Loucy (cell line): ENCODE results near the gene NSFL1C.

Source experiments
- H2AFZ ChIP-seq: fragments of 200-600 bp; sonication (generic); 2 replicates; pipeline ENCODE4 v1.6.0; 2016; ENCODE audit warnings: antibody characterized with exemption, mild to moderate bottlenecking, low read length, moderate library complexity
- H3F3A ChIP-seq: fragments of 200-600 bp; 2 replicates; pipeline ENCODE4 v1.6.0; 2016; ENCODE audit warnings: antibody characterized with exemption, low read depth, mild to moderate bottlenecking
- H3K27me3 ChIP-seq: fragments of 200-600 bp; sonication (generic); 2 replicates; pipeline ENCODE4 v1.6.1; 2014; ENCODE audit warnings: low read length, mild to moderate bottlenecking; ENCODE audit not compliant: insufficient read depth, poor library complexity, severe bottlenecking
- H3K36me3 ChIP-seq: fragments of 200-600 bp; sonication (generic); 2 replicates; pipeline ENCODE4 v1.6.1; 2016; ENCODE audit warnings: low read length; ENCODE audit not compliant: insufficient read depth
- H3K4me1 ChIP-seq: fragments of 200-600 bp; sonication (generic); 2 replicates; pipeline ENCODE4 v1.5.1; 2014; ENCODE audit warnings: low read length, mild to moderate bottlenecking; ENCODE audit not compliant: insufficient read depth, poor library complexity, severe bottlenecking
- H3K4me2 ChIP-seq: fragments of 200-600 bp; sonication (generic); 2 replicates; pipeline ENCODE4 v1.6.0; 2014; ENCODE audit warnings: antibody characterized with exemption, low read length, low read depth, mild to moderate bottlenecking; ENCODE audit not compliant: poor library complexity, severe bottlenecking
- H3K4me3 ChIP-seq: fragments of 200-600 bp; sonication (generic); 2 replicates; pipeline ENCODE4 v1.5.1; 2014; ENCODE audit warnings: low read length, mild to moderate bottlenecking, mixed read lengths; ENCODE audit not compliant: poor library complexity, severe bottlenecking
- H3K79me2 ChIP-seq: fragments of 200-600 bp; sonication (generic); 2 replicates; pipeline ENCODE4 v1.6.1; 2014; ENCODE audit warnings: low read length; ENCODE audit not compliant: insufficient read depth
- H3K9ac ChIP-seq: fragments of 200-600 bp; sonication (generic); 2 replicates; pipeline ENCODE4 v1.6.0; 2014; ENCODE audit warnings: mild to moderate bottlenecking, low read depth, low read length, moderate library complexity; ENCODE audit not compliant: poor library complexity, severe bottlenecking
- H3K9me2 ChIP-seq: fragments of 200-600 bp; sonication (generic); replicated peaks from 2 replicates; pipeline ENCODE4 v1.6.1; 2016; ENCODE audit warnings: low read depth, low read length, mixed read lengths
- H3K9me3 ChIP-seq: fragments of 200-600 bp; sonication (generic); 2 replicates; pipeline ENCODE4 v1.6.1; 2014; ENCODE audit warnings: mild to moderate bottlenecking, antibody characterized with exemption, low read length, low read depth; ENCODE audit not compliant: insufficient read depth
- H4K20me1 ChIP-seq: fragments of 200-600 bp; sonication (generic); 2 replicates; pipeline ENCODE4 v1.6.0; 2014; ENCODE audit warnings: antibody characterized with exemption, low read length, mild to moderate bottlenecking; ENCODE audit not compliant: insufficient read depth, poor library complexity, severe bottlenecking
- EZH2phosphoT487 ChIP-seq: fragments of 200-600 bp; IDR thresholded peaks from 2 replicates; pipeline ENCODE4 v1.6.1; 2018; ENCODE audit warnings: antibody characterized with exemption, mild to moderate bottlenecking, moderate library complexity, borderline replicate concordance
- TF ChIP-seq, protein P1 (sequence below): fragments of 200-600 bp; sonication (generic); conservative IDR thresholded peaks from 2 replicates; pipeline ENCODE4 v1.5.1; 2014; ENCODE audit warnings: mild to moderate bottlenecking, antibody characterized with exemption, low read length

The NSFL1C gene

DNA sequence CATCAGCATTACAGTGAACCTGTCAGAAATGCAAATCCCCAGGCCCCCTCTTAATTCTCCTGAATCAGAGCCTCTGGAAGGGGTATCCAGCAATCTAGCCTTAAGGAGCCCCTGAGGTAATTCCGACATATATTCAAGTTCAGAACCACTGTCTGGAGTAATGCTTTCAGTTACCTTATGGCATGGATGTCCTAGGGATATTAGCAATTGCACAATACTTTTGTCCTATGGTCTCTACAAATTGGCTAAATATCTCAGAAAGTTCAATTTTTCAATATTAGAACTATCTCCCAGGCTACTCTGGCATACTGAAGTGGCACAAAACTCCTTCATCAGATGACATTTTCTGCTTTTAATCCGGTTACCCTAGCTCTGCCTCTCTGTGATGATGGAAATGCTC, 6.4 kb downstream of the NSFL1C start:
- no peak overlapping the region for H3K9ac ChIP-seq
- no peaks in the 10 kb centered on the region for H3K9me2 ChIP-seq
- no peaks in the 10 kb centered on the region for H3F3A ChIP-seq
- peaks cover 52% of the 10 kb centered on the region; the same call in 1 of the 2 replicates for H3K36me3 ChIP-seq
- H3K27me3 ChIP-seq, result no peaks in the 10 kb centered on the region
- no peaks in the 10 kb centered on the region for H3K9me3 ChIP-seq
- no peak overlapping the region for H2AFZ ChIP-seq
- no peak overlapping the region for H3K4me2 ChIP-seq
- peaks cover 27% of the 10 kb centered on the region for H4K20me1 ChIP-seq
- peaks cover 32% of the 10 kb centered on the region for H3K4me1 ChIP-seq
- H3K79me2 ChIP-seq, result peaks cover 46% of the 10 kb centered on the region
- TF ChIP-seq, protein P1, sequence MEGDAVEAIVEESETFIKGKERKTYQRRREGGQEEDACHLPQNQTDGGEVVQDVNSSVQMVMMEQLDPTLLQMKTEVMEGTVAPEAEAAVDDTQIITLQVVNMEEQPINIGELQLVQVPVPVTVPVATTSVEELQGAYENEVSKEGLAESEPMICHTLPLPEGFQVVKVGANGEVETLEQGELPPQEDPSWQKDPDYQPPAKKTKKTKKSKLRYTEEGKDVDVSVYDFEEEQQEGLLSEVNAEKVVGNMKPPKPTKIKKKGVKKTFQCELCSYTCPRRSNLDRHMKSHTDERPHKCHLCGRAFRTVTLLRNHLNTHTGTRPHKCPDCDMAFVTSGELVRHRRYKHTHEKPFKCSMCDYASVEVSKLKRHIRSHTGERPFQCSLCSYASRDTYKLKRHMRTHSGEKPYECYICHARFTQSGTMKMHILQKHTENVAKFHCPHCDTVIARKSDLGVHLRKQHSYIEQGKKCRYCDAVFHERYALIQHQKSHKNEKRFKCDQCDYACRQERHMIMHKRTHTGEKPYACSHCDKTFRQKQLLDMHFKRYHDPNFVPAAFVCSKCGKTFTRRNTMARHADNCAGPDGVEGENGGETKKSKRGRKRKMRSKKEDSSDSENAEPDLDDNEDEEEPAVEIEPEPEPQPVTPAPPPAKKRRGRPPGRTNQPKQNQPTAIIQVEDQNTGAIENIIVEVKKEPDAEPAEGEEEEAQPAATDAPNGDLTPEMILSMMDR, result no peak
- TF ChIP-seq EZH2phosphoT487, result no peak
- no peak overlapping the region for H3K4me3 ChIP-seq

DNA sequence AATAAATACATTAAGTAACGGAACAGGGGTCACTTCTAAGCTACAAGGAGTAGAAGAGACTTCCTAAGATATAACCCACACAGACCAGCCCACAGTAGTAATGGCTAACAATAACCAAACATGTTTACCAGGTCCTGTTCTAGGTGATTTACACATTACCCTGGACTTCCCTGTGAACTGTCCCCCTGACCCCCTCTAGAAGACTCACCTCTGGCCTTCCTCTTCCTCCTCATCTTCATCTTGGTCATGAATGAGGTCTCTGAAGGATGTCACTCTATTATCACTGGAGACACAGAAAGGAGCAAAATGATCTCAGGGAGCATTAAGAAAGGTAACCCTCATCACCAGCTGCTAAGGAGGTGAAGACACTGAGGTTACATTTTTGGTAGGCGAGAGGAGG, 8.7 kb downstream of the NSFL1C start:
- Histone ChIP-seq H3K79me2 (peaks cover 23% of the 10 kb centered on the region; the same call in 1 of the 2 replicates), H3K36me3 (peaks cover 75% of the 10 kb centered on the region), H3F3A (no peaks in the 10 kb centered on the region), H2AFZ (no peak overlapping the region), H3K4me2 (no peak overlapping the region), H3K4me3 (no peak overlapping the region), H4K20me1 (peaks cover 6% of the 10 kb centered on the region), H3K9ac (no peak overlapping the region), H3K9me3 (no peaks in the 10 kb centered on the region), H3K4me1 (peaks cover 9% of the 10 kb centered on the region), H3K27me3 (no peaks in the 10 kb centered on the region), H3K9me2 (no peaks in the 10 kb centered on the region)
- no peak for TF ChIP-seq EZH2phosphoT487
- TF ChIP-seq, protein P1, result no peak

DNA sequence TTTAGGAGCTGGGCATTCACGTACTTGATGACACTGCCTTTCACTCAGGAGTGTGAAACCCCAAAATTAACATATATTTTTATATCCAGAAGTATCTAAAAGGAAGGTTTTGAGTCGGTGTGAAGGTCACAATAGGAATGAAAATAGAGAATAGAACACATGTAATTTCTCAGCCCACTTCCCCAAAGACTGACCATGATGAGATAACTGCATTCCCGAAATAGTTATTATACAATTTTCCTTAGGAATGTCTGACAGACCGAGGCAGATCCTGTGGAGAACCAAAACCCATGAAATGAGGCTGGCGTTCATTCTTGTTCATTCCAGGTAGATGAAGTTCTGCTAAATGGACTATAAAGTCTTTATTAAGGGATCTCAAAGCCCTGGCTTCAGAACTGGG, 10.3 kb downstream of the NSFL1C start:
- no peak overlapping the region for H3K9ac ChIP-seq

More for the DNA sequence above, 10.3 kb downstream of the NSFL1C start:
- H3K36me3 ChIP-seq, result peaks cover 92% of the 10 kb centered on the region
- no peaks in the 10 kb centered on the region for H3K27me3 ChIP-seq
- H3K4me3 ChIP-seq, result no peak overlapping the region
- no peak overlapping the region for H3K4me2 ChIP-seq
- peaks cover 5% of the 10 kb centered on the region; the same call in 1 of the 2 replicates for H3K9me3 ChIP-seq
- TF ChIP-seq, protein P1, result no peak
- TF ChIP-seq EZH2phosphoT487, result no peak
- H3K79me2 ChIP-seq, result peaks cover 8% of the 10 kb centered on the region; the same call in 1 of the 2 replicates
- no peaks in the 10 kb centered on the region for H3F3A ChIP-seq
- no peaks in the 10 kb centered on the region for H3K9me2 ChIP-seq
- H4K20me1 ChIP-seq, result no peaks in the 10 kb centered on the region
- no peaks in the 10 kb centered on the region for H3K4me1 ChIP-seq
- H2AFZ ChIP-seq, result no peak overlapping the region
